SK-N-SH (cell line): ENCODE measurements around the gene RPL4. TPM values are rescaled to one million over a fixed set of nuclear protein-coding genes. Genes with fewer than 3 reads are reported as not detected.

ENCODE experiments used
- CTCF ChIA-PET: fragments of 300-600, 350-600 bp; formaldehyde crosslinking; extraction: SDS; loops from one replicate; lab custom pipeline; 2021; lab: Yijun Ruan, JAX
- POLR2A ChIA-PET: fragments of 350-600 bp; sonication (Branson Sonifier 250); formaldehyde crosslinking; extraction: SDS; loops from one replicate; lab custom pipeline; 2020; ENCODE audit warnings: antibody characterized with exemption, inconsistent platforms; lab: Yijun Ruan, JAX
- DNase-seq: peaks from one replicate; pipeline ENCODE4 v3.0.0; 2012
- H2AFZ ChIP-seq: fragments of 200-600 bp; sonication (generic); 2 replicates; pipeline ENCODE4 v1.8.1; 2016; ENCODE audit warnings: antibody characterized with exemption, mild to moderate bottlenecking, low read depth
- H3F3A ChIP-seq: fragments of 200-600 bp; sonication (generic); replicated peaks from 2 replicates; pipeline ENCODE3; 2016; ENCODE audit warnings: antibody characterized with exemption, mild to moderate bottlenecking; ENCODE audit not compliant: insufficient read depth
- H3K27ac ChIP-seq, 2 experiments: fragments of 200-500 bp in 1 of 2; fragments of 200-600 bp in 1 of 2; sonication (Bioruptor generic) in 1 of 2; sonication (generic), shearing (Covaris generic) in 1 of 2; 2 replicates each; pipeline versions ENCODE4 v1.5.1 to v1.6.1; 2014 to 2016; ENCODE audit warnings: low read depth in 2 of 2, inconsistent platforms in 1 of 2, low read length in 1 of 2, mild to moderate bottlenecking in 1 of 2, mixed read lengths in 1 of 2
- H3K27me3 ChIP-seq: fragments of 200-600 bp; sonication (generic), shearing (Covaris generic); 2 replicates; pipeline ENCODE4 v1.6.1; 2016; ENCODE audit warnings: mixed run types; ENCODE audit not compliant: insufficient read depth
- H3K36me3 ChIP-seq, 2 experiments: fragments of 200-500 bp in 1 of 2; fragments of 200-600 bp in 1 of 2; sonication (Bioruptor generic) in 1 of 2; sonication (generic) in 1 of 2; replicated peaks in 1 of 2; 2 replicates each; pipeline versions ENCODE3 to v1.5.1; 2014 to 2016; ENCODE audit warnings: low read length in 1 of 2, mild to moderate bottlenecking in 1 of 2; ENCODE audit not compliant: insufficient read depth in 2 of 2, control insufficient read depth in 1 of 2
- H3K4me1 ChIP-seq, 2 experiments: fragments of 200-500 bp in 1 of 2; fragments of 200-600 bp in 1 of 2; sonication (Bioruptor generic) in 1 of 2; sonication (generic), shearing (Covaris generic) in 1 of 2; 2 replicates each; pipeline versions ENCODE4 v1.5.1 to v1.6.1; 2014 to 2016; ENCODE audit warnings: low read depth in 1 of 2, low read length in 1 of 2, mixed run types in 1 of 2; ENCODE audit not compliant: insufficient read depth in 2 of 2, control insufficient read depth in 1 of 2
- H3K4me2 ChIP-seq: fragments of 200-600 bp; sonication (generic), shearing (Covaris generic); 2 replicates; pipeline ENCODE4 v1.6.1; 2017; ENCODE audit warnings: mixed run types
- H3K4me3 ChIP-seq, 2 experiments: fragments of 200-500 bp in 1 of 2; fragments of 200-600 bp in 1 of 2; sonication (Bioruptor generic) in 1 of 2; sonication (generic), shearing (Covaris generic) in 1 of 2; 2 replicates each; pipeline versions ENCODE4 v1.5.1 to v1.8.1; 2014 to 2016; ENCODE audit warnings: low read depth in 2 of 2, inconsistent platforms in 1 of 2, low read length in 1 of 2, mild to moderate bottlenecking in 1 of 2, mixed read lengths in 1 of 2, moderate library complexity in 1 of 2
- H3K79me2 ChIP-seq: fragments of 200-600 bp; sonication (generic); 2 replicates; pipeline ENCODE4 v1.8.1; 2017; ENCODE audit warnings: mild to moderate bottlenecking; ENCODE audit not compliant: insufficient read depth
- H3K9ac ChIP-seq: fragments of 200-600 bp; sonication (generic); 2 replicates; pipeline ENCODE4 v1.6.1; 2017; ENCODE audit warnings: mixed run types
- H3K9me2 ChIP-seq: fragments of 200-600 bp; sonication (generic); 2 replicates; pipeline ENCODE4 v1.6.1; 2017; ENCODE audit warnings: mixed run types
- H3K9me3 ChIP-seq: fragments of 200-600 bp; sonication (generic); 2 replicates; pipeline ENCODE4 v1.6.1; 2017; ENCODE audit warnings: mixed run types, mild to moderate bottlenecking, moderate library complexity
- H4K20me1 ChIP-seq: fragments of 200-600 bp; sonication (generic); 2 replicates; pipeline ENCODE4 v1.6.1; 2017; ENCODE audit warnings: mild to moderate bottlenecking, mixed run types; ENCODE audit not compliant: insufficient read depth
- CHD2 ChIP-seq: fragments of 150-350 bp; IDR thresholded peaks from 2 replicates; pipeline ENCODE4 v1.6.1; 2018; ENCODE audit warnings: low read length; ENCODE audit not compliant: partially characterized antibody
- CTCF ChIP-seq: fragments of 200-600 bp; sonication (generic); IDR thresholded peaks from 2 replicates; pipeline ENCODE4 v1.6.1; 2017; ENCODE audit warnings: antibody characterized with exemption, mild to moderate bottlenecking, moderate library complexity
- EP300 ChIP-seq, 2 experiments: IDR thresholded peaks; 2 replicates each; pipeline versions ENCODE4 v1.4.0 to v1.6.1; 2012; ENCODE audit warnings: borderline replicate concordance in 1 of 2, low read depth in 1 of 2, low read length in 1 of 2
- FOXJ3 ChIP-seq: sonication (generic); formaldehyde crosslinking; IDR thresholded peaks from 2 replicates; pipeline ENCODE4 v1.5.1; 2020; ENCODE audit warnings: mild to moderate bottlenecking, missing genetic modification reagents
- JUND ChIP-seq: IDR thresholded peaks from 2 replicates; pipeline ENCODE4 v1.4.0; 2012
- MEF2A ChIP-seq: IDR thresholded peaks from 2 replicates; pipeline ENCODE4 v1.4.0; 2012; ENCODE audit warnings: low read depth, borderline replicate concordance
- MXI1 ChIP-seq: IDR thresholded peaks from 2 replicates; pipeline ENCODE4 v1.6.1; 2012; ENCODE audit warnings: mild to moderate bottlenecking, low read depth, low read length, improper control_type of control experiment
- NFIC ChIP-seq: IDR thresholded peaks from 2 replicates; pipeline ENCODE4 v1.4.0; 2012; ENCODE audit warnings: borderline replicate concordance
- POLR2AphosphoS5 ChIP-seq: IDR thresholded peaks from 2 replicates; pipeline ENCODE4 v1.6.1; 2012; ENCODE audit warnings: low read depth, low read length
- RFX5 ChIP-seq: IDR thresholded peaks from 2 replicates; pipeline ENCODE4 v1.6.1; 2012; ENCODE audit warnings: mild to moderate bottlenecking, improper control_type of control experiment, low read length
- RXRA ChIP-seq: IDR thresholded peaks from 2 replicates; pipeline ENCODE4 v1.4.0; 2012; ENCODE audit warnings: low read depth, mild to moderate bottlenecking, borderline replicate concordance
- SMC3 ChIP-seq: IDR thresholded peaks from 2 replicates; pipeline ENCODE4 v1.6.1; 2012; ENCODE audit warnings: low read depth, low read length, improper control_type of control experiment
- TAF1 ChIP-seq: IDR thresholded peaks from 2 replicates; pipeline ENCODE4 v1.6.1; 2012; ENCODE audit warnings: low read depth, mild to moderate bottlenecking, low read length, moderate library complexity, borderline replicate concordance
- TCF12 ChIP-seq: IDR thresholded peaks from 2 replicates; pipeline ENCODE4 v1.4.0; 2012
- YY1 ChIP-seq: IDR thresholded peaks from 2 replicates; pipeline ENCODE4 v1.4.0; 2012; ENCODE audit warnings: low read depth, mild to moderate bottlenecking
- WGBS: methylation state at CpG from one replicate; pipeline ENCODE4 v1.1.6; 2017; ENCODE audit warnings: low lambda C conversion rate; 5-methylcytosine and 5-hydroxymethylcytosine counted together
- polyA plus RNA-seq, 3 experiments: library from polyadenylated mRNA; depleted of rRNA; stranded (reverse); fragments of >200 nt; gene quantifications; 2 replicates each; pipeline ENCODE4 v1.2.3, GENCODE V29; 2012
- TF ChIP-seq, protein P1 (sequence below): IDR thresholded peaks from 2 replicates; pipeline ENCODE4; 2012
- TF ChIP-seq, protein P2 (sequence below): IDR thresholded peaks from 2 replicates; pipeline ENCODE4 v1.4.0; 2012; ENCODE audit warnings: low read depth
- TF ChIP-seq, protein P3 (sequence below): IDR thresholded peaks from 2 replicates; pipeline ENCODE4 v1.4.0; 2012; ENCODE audit warnings: low read depth, borderline replicate concordance

Gene RPL4
- polyA plus RNA-seq, 1 of the 3 experiments (the other 2 are of a cell fraction): 3,177 TPM

DNA sequence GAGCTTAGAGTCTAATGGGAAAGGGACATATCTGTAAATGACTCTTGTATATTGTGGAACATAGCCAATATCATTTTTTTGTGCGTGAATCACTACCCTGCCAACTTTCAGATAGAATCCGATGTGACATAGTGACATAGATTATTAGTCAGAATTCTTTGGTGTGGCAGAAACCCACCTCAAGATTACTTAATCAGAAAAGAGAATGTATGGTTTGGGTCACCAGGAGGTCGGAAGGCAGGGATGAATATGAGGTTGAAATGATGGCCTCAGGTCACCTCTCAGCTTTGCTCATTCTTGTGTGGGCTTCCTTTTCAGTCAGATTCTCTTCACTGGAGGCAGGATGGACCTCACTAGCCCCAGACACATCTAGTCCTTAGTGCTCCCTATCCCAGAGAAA, 48.4 kb downstream of the RPL4 start (continued):
- peak; percentile 32; the same call in 1 of the 2 replicates for TF ChIP-seq POLR2AphosphoS5
- TF ChIP-seq YY1: no peak
- TF ChIP-seq JUND: peak; percentile 36; the same call in 1 of the 2 replicates
- TF ChIP-seq RXRA: peak; percentile 75; the same call in 1 of the 2 replicates
- no peak for TF ChIP-seq RFX5
- no peak for TF ChIP-seq TAF1
- no peak for TF ChIP-seq CHD2
- no peak for TF ChIP-seq MXI1
- no peak for TF ChIP-seq EP300 (IDR thresholded peaks at IDR 0.05; ENCODE audit: borderline replicate concordance in 1 of 2, low read depth in 1 of 2, low read length in 1 of 2)
- TF ChIP-seq, protein P1, sequence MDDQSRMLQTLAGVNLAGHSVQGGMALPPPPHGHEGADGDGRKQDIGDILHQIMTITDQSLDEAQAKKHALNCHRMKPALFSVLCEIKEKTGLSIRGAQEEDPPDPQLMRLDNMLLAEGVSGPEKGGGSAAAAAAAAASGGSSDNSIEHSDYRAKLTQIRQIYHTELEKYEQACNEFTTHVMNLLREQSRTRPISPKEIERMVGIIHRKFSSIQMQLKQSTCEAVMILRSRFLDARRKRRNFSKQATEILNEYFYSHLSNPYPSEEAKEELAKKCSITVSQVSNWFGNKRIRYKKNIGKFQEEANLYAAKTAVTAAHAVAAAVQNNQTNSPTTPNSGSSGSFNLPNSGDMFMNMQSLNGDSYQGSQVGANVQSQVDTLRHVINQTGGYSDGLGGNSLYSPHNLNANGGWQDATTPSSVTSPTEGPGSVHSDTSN: peak; percentile 78

- H2AFZ ChIP-seq: no peak overlapping the region
- no peaks in the 10 kb centered on the region for H3K9me3 ChIP-seq
- H3K4me2 ChIP-seq: no peak overlapping the region
- H3K4me1 ChIP-seq: no peaks in the 10 kb centered on the region
- no peak for TF ChIP-seq MXI1
- no peak for TF ChIP-seq RXRA
- TF ChIP-seq, protein P2, sequence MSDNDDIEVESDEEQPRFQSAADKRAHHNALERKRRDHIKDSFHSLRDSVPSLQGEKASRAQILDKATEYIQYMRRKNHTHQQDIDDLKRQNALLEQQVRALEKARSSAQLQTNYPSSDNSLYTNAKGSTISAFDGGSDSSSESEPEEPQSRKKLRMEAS: no peak
- TF ChIP-seq, protein P3, sequence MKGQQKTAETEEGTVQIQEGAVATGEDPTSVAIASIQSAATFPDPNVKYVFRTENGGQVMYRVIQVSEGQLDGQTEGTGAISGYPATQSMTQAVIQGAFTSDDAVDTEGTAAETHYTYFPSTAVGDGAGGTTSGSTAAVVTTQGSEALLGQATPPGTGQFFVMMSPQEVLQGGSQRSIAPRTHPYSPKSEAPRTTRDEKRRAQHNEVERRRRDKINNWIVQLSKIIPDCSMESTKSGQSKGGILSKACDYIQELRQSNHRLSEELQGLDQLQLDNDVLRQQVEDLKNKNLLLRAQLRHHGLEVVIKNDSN: no peak
- TF ChIP-seq, protein P1: no peak
- TF ChIP-seq RFX5: no peak
- TF ChIP-seq FOXJ3 (CRISPR knock-in tag): no peak
- TF ChIP-seq TCF12: no peak
- TF ChIP-seq MEF2A: no peak
- no peak for TF ChIP-seq SMC3
- no peak for TF ChIP-seq EP300 (IDR thresholded peaks at IDR 0.05; ENCODE audit: borderline replicate concordance in 1 of 2, low read depth in 1 of 2, low read length in 1 of 2)
- no peak for TF ChIP-seq CHD2
- no peak for TF ChIP-seq CTCF
- TF ChIP-seq POLR2AphosphoS5: no peak
- TF ChIP-seq YY1: no peak
- no peak for TF ChIP-seq NFIC
- H4K20me1 ChIP-seq: no peaks in the 10 kb centered on the region
- no peaks in the 10 kb centered on the region for H3K9me2 ChIP-seq
- H3K4me3 ChIP-seq: no peak overlapping the region
- 91% methylated on average over 2 of the region's 2 CpGs for WGBS
- H3K9ac ChIP-seq: no peak overlapping the region
- H3K79me2 ChIP-seq: no peaks in the 10 kb centered on the region; the same call in 1 of the 2 replicates
- CTCF ChIA-PET: no interaction called here
- no peaks in the 10 kb centered on the region for H3F3A ChIP-seq
- H3K27ac ChIP-seq: no peak overlapping the region
- DNase-seq: no peak
- no peaks in the 10 kb centered on the region for H3K27me3 ChIP-seq
- POLR2A ChIA-PET: no interaction called here
- H3K36me3 ChIP-seq: peaks cover 0 to 4% of the 10 kb centered on the region in 2 experiments
Observed at GRCh38 chr15:66454143-66454542, 50.5 kb downstream of the RPL4 start.
